B cell (primary cell): ENCODE measurements around the gene EYS. TPM values are rescaled to one million over a fixed set of nuclear protein-coding genes. Genes with fewer than 3 reads are reported as not detected.

ENCODE experiments used
- ATAC-seq: fragments of 200-7000 bp; cut with Tn5 transposase; one replicate; pipeline ENCODE4 v1.10.0; 2021; ENCODE audit warnings: low read depth, mild to moderate bottlenecking, moderate number of reproducible peaks, moderate library complexity
- CTCF ChIA-PET: fragments of 350-600 bp; sonication (Branson Sonifier 250); formaldehyde crosslinking; loops from one replicate; lab custom pipeline; 2021; ENCODE audit warnings: antibody characterized with exemption, inconsistent platforms; lab: Charles Lee
- POLR2A ChIA-PET: fragments of 350-600 bp; sonication (Branson Sonifier 250); formaldehyde crosslinking; loops from one replicate; lab custom pipeline; 2021; ENCODE audit warnings: antibody characterized with exemption; lab: Charles Lee
- DNase-seq: peaks from one replicate; pipeline ENCODE4 v3.0.0; 2013
- H2AFZ ChIP-seq: 2 replicates; pipeline ENCODE4 v1.6.1; 2012; ENCODE audit warnings: mild to moderate bottlenecking, low read depth, low read length; ENCODE audit not compliant: insufficient read depth, poor library complexity, severe bottlenecking
- H3K27ac ChIP-seq, 2 donors: 1 replicate in 1 of 2; 2 replicates in 1 of 2; pipeline ENCODE4 v1.5.1; 2012 to 2013; ENCODE audit warnings: low read length in 2 of 2, mild to moderate bottlenecking in 2 of 2, moderate library complexity in 1 of 2
- H3K27me3 ChIP-seq, 4 experiments: fragments of 200-600 bp in 1 of 4; sonication (generic) in 1 of 4; replicated peaks in 1 of 4; 1 replicate in 2 of 4; 2 replicates in 2 of 4; pipeline versions ENCODE4 v1.6.1 to v1.7.0; 2013 to 2016; ENCODE audit warnings: low read length in 3 of 4, mild to moderate bottlenecking in 2 of 4, mixed read lengths in 1 of 4, moderate library complexity in 1 of 4; ENCODE audit not compliant: insufficient read depth in 4 of 4, control insufficient read depth in 3 of 4; ENCODE audit errors: control extremely low read depth in 1 of 4
- H3K36me3 ChIP-seq, 2 experiments: replicated peaks in 1 of 2; 1 replicate in 1 of 2; 2 replicates in 1 of 2; pipeline versions ENCODE4 v1.6.1 to v1.7.1; 2013; ENCODE audit warnings: low read length in 1 of 2; ENCODE audit not compliant: insufficient read depth in 2 of 2, control insufficient read depth in 1 of 2; ENCODE audit errors: control extremely low read depth in 1 of 2, extremely low read depth in 1 of 2
- H3K4me1 ChIP-seq, 2 donors: fragments of 200-600 bp in 1 of 2; sonication (generic) in 1 of 2; 1 replicate in 1 of 2; 2 replicates in 1 of 2; pipeline versions ENCODE4 v1.5.1 to v1.6.1; 2013 to 2017; ENCODE audit warnings: low read length in 2 of 2; ENCODE audit not compliant: control insufficient read depth in 2 of 2, insufficient read depth in 2 of 2
- H3K4me2 ChIP-seq: replicated peaks from 2 replicates; pipeline ENCODE3; 2012; ENCODE audit warnings: mild to moderate bottlenecking, low read depth, low read length; ENCODE audit not compliant: poor library complexity, severe bottlenecking
- H3K4me3 ChIP-seq, 5 experiments: fragments of 200-600 bp in 1 of 5; sonication (generic) in 1 of 5; 1 replicate in 3 of 5; 2 replicates in 2 of 5; pipeline versions ENCODE4 v1.5.1 to v1.7.0; 2011 to 2016; ENCODE audit warnings: low read length in 4 of 5, mild to moderate bottlenecking in 4 of 5, low read depth in 2 of 5, control low read depth in 1 of 5, moderate library complexity in 1 of 5; ENCODE audit not compliant: insufficient read depth in 1 of 5; ENCODE audit errors: control extremely low read depth in 1 of 5, extremely low read depth in 1 of 5
- H3K79me2 ChIP-seq: fragments of 200-600 bp; sonication (generic); one replicate; pipeline ENCODE4 v1.6.0; 2016; ENCODE audit warnings: low read length; ENCODE audit not compliant: control insufficient read depth, insufficient read depth
- H3K9ac ChIP-seq: fragments of 200-600 bp; sonication (generic); 2 replicates; pipeline ENCODE4 v1.6.1; 2017; ENCODE audit warnings: mild to moderate bottlenecking, low read length, moderate library complexity
- H3K9me3 ChIP-seq, 3 donors: one replicate each; pipeline versions ENCODE4 v1.6.1 to v1.7.1; 2013; ENCODE audit warnings: low read length in 2 of 3; ENCODE audit not compliant: control insufficient read depth in 2 of 3, insufficient read depth in 1 of 3; ENCODE audit errors: control extremely low read depth in 1 of 3
- H4K20me1 ChIP-seq: 2 replicates; pipeline ENCODE4 v1.6.0; 2012; ENCODE audit warnings: mild to moderate bottlenecking, low read length; ENCODE audit not compliant: insufficient read depth, control insufficient read depth, poor library complexity, severe bottlenecking
- H3K27ac Mint-ChIP-seq: one replicate; pipeline ENCODE4 v1.8.0; 2021; ENCODE audit warnings: mixed read lengths
- H3K27me3 Mint-ChIP-seq: one replicate; pipeline ENCODE4 v1.8.0; 2021; ENCODE audit warnings: mixed read lengths
- H3K4me1 Mint-ChIP-seq: one replicate; pipeline ENCODE4 v1.8.0; 2021; ENCODE audit warnings: mixed read lengths
- H3K4me3 Mint-ChIP-seq: one replicate; pipeline ENCODE4 v1.8.0; 2021; ENCODE audit warnings: mixed read lengths
- H3K9me3 Mint-ChIP-seq: one replicate; pipeline ENCODE4 v1.8.0; 2022; ENCODE audit warnings: mixed read lengths; ENCODE audit not compliant: insufficient read depth
- CTCF ChIP-seq: fragments of 200-600 bp; IDR thresholded peaks from one replicate; pipeline ENCODE4 v1.8.0; 2022; ENCODE audit warnings: antibody characterized with exemption, mild to moderate bottlenecking
- EZH2 ChIP-seq: IDR thresholded peaks from 2 replicates; pipeline ENCODE4 v1.6.1; 2012; ENCODE audit warnings: borderline replicate concordance, low read depth, mild to moderate bottlenecking, moderate library complexity, low read length; ENCODE audit not compliant: insufficient read depth, poor library complexity, severe bottlenecking
- WGBS: methylation state at CpG from one replicate; pipeline ENCODE4 v1.1.5; 2013; ENCODE audit warnings: missing lambda C conversion rate; ENCODE audit not compliant: insufficient coverage; 5-methylcytosine and 5-hydroxymethylcytosine counted together
- intact Hi-C: fragments of 100-400 bp; cut with micrococcal nuclease; formaldehyde crosslinking; loops from one replicate; pipeline ENCODE4 v1.10.0; 2022
- polyA plus RNA-seq: library from polyadenylated mRNA; depleted of rRNA; stranded (reverse); fragments of >200 nt; gene quantifications from 2 replicates; pipeline ENCODE4 v1.2.3, GENCODE V29; 2012
- total RNA-seq, 2 donors: library from RNA; stranded (reverse); fragments of 120-200 nt in 1 of 2; gene quantifications; 1 replicate in 1 of 2; 2 replicates in 1 of 2; pipeline versions ENCODE4 v1.2.3 to v1.2.4, GENCODE V29; 2013 to 2022

The EYS gene
- total and polyA plus RNA-seq, 2 donors (not counting 1 experiment from before 2014, with no cell fraction given), result not detected

DNA sequence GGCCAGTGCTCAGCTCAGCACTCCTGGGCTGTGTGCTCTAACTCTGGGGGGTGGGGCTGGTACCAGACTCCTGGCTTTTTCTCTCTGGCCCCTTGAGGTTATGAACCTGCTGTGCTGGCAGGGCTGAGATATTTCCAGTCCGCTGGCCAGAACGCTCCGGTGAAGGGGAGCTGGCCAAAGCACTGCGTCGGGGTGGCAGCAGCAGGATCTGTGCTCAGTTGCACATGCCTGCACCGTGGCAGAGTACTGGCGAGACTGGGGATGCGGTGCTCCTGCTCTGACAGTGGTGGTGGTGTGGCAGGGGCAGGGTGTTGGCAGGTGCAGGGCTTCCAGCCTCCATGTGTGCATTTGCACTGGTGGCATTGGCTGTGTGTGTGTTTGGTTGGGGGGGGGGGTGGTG is 1697.0 kb downstream of the EYS start:
- ChIA-PET CTCF (no interaction called here), POLR2A (interaction anchor here (0.6 kb wide), 1 partner anchor 668 kb away, joined by 7 read pairs; no protein-coding TSS in a partner anchor)
- Histone ChIP-seq H3K4me2 (no peak overlapping the region), H3K27me3 (no peaks in the 10 kb centered on the region), H3K9ac (no peak overlapping the region), H4K20me1 (no peaks in the 10 kb centered on the region), H3K79me2 (no peaks in the 10 kb centered on the region), H3K4me1 (no peaks in the 10 kb centered on the region), H3K9me3 (peaks cover 0 to 3% (median 0%) of the 10 kb centered on the region in 3 donors), H3K4me3 (no peak overlapping the region), H3K36me3 (no peaks in the 10 kb centered on the region), H2AFZ (no peak overlapping the region), H3K27ac (no peak overlapping the region)
- Mint-ChIP-seq H3K4me1 (no peaks in the 10 kb centered on the region), H3K9me3 (no peaks in the 10 kb centered on the region), H3K27ac (no peak overlapping the region), H3K4me3 (no peak overlapping the region), H3K27me3 (no peaks in the 10 kb centered on the region)
- intact Hi-C loops, result no loop called here
- ATAC-seq, result no peak
- no peak for DNase-seq
- WGBS, result 39% methylated on average over 8 of the region's 8 CpGs
- TF ChIP-seq CTCF (no peak), EZH2 (no peak)

GRCh38 chr6:64006246-64006645 is 1700.8 kb downstream of the EYS start:
- Mint-ChIP-seq H3K9me3 (peaks cover 2% of the 10 kb centered on the region), H3K27ac (no peak overlapping the region), H3K4me1 (no peaks in the 10 kb centered on the region), H3K4me3 (no peak overlapping the region), H3K27me3 (no peaks in the 10 kb centered on the region)
- TF ChIP-seq EZH2 (no peak), CTCF (no peak)
- ChIA-PET CTCF (no interaction called here), POLR2A (no interaction called here)
- Histone ChIP-seq H3K27ac (no peak overlapping the region), H3K4me3 (no peak overlapping the region), H3K4me1 (no peaks in the 10 kb centered on the region), H3K9me3 (peaks cover 0 to 13% (median 0%) of the 10 kb centered on the region in 3 donors), H3K36me3 (no peaks in the 10 kb centered on the region), H3K79me2 (no peaks in the 10 kb centered on the region), H3K4me2 (no peak overlapping the region), H3K27me3 (no peaks in the 10 kb centered on the region), H3K9ac (no peak overlapping the region), H2AFZ (no peak overlapping the region), H4K20me1 (no peaks in the 10 kb centered on the region)
- no peak for DNase-seq
- ATAC-seq, result no peak
- intact Hi-C loops, result no loop called here
